IMR-90 (cell line): ENCODE data around the gene B2M. TPM values are rescaled to one million over a fixed set of nuclear protein-coding genes. Genes with fewer than 3 reads are reported as not detected.

ENCODE experiments used
- ATAC-seq: fragments of 200-7000 bp; cut with Tn5 transposase; 2 replicates; pipeline ENCODE4 v1.9.1; 2020; ENCODE audit warnings: low read depth, mild to moderate bottlenecking, moderate library complexity
- BruUV-seq: library from RNA; stranded (reverse); fragments of 400-500 nt; replicated peaks from 2 replicates; lab custom pipeline; 2021; lab: Mats Ljungman, UMichigan
- CTCF ChIA-PET: fragments of 300-600 bp; formaldehyde crosslinking; extraction: SDS; loops from one replicate; lab custom pipeline; 2021; ENCODE audit warnings: antibody characterized with exemption; lab: Yijun Ruan, JAX
- POLR2A ChIA-PET: fragments of 300-600 bp; sonication (Branson Sonifier 250); formaldehyde crosslinking; loops from one replicate; lab custom pipeline; 2022; ENCODE audit warnings: antibody characterized with exemption; ENCODE audit not compliant: unreplicated experiment; lab: Charles Lee
- DNase-seq: peaks from one replicate; pipeline ENCODE4 v3.0.0; 2013
- H2AFZ ChIP-seq: replicated peaks from 2 replicates; pipeline ENCODE3; 2013; ENCODE audit warnings: low read length, mild to moderate bottlenecking; ENCODE audit not compliant: poor library complexity
- H2AK5ac ChIP-seq: 2 replicates; pipeline ENCODE4 v1.6.1; 2013; ENCODE audit warnings: low read depth, low read length, inconsistent platforms
- H2AK9ac ChIP-seq: replicated peaks from 2 replicates; pipeline ENCODE3; 2013; ENCODE audit warnings: mild to moderate bottlenecking, low read depth, low read length, moderate library complexity; ENCODE audit not compliant: poor library complexity
- H2BK120ac ChIP-seq: 2 replicates; pipeline ENCODE4 v1.6.1; 2013; ENCODE audit warnings: low read depth, low read length, inconsistent platforms
- H2BK15ac ChIP-seq: 3 replicates; pipeline ENCODE4 v1.6.1; 2013; ENCODE audit warnings: low read depth, low read length, inconsistent platforms
- H2BK20ac ChIP-seq: 2 replicates; pipeline ENCODE4 v1.6.1; 2013; ENCODE audit warnings: low read depth, mild to moderate bottlenecking, inconsistent platforms, low read length, moderate library complexity
- H2BK5ac ChIP-seq: 2 replicates; pipeline ENCODE4 v1.6.1; 2013; ENCODE audit warnings: mild to moderate bottlenecking, low read depth, low read length, inconsistent platforms; ENCODE audit not compliant: poor library complexity, severe bottlenecking
- H3K14ac ChIP-seq: replicated peaks from 2 replicates; pipeline ENCODE4 v1.6.1; 2013; ENCODE audit warnings: low read depth, low read length, inconsistent platforms
- H3K18ac ChIP-seq: 2 replicates; pipeline ENCODE4 v1.6.1; 2013; ENCODE audit warnings: low read depth, low read length, control low read depth
- H3K23ac ChIP-seq: 2 replicates; pipeline ENCODE4 v1.6.1; 2013; ENCODE audit warnings: low read depth, low read length, inconsistent platforms
- H3K27ac ChIP-seq: 2 replicates; pipeline ENCODE4 v1.5.1; 2013; ENCODE audit warnings: mild to moderate bottlenecking, control low read depth, low read length; ENCODE audit not compliant: insufficient read depth
- H3K27me3 ChIP-seq: 2 replicates; pipeline ENCODE4 v1.6.1; 2013; ENCODE audit warnings: low read length; ENCODE audit not compliant: control insufficient read depth, insufficient read depth
- H3K36me3 ChIP-seq: 2 replicates; pipeline ENCODE4 v1.6.1; 2013; ENCODE audit warnings: low read length, mixed read lengths; ENCODE audit not compliant: control insufficient read depth, insufficient read depth
- H3K4ac ChIP-seq: 2 replicates; pipeline ENCODE4 v1.6.1; 2013; ENCODE audit warnings: low read depth, low read length, inconsistent platforms
- H3K4me1 ChIP-seq: 2 replicates; pipeline ENCODE4 v1.6.1; 2013; ENCODE audit warnings: low read length, mixed read lengths; ENCODE audit not compliant: control insufficient read depth, insufficient read depth
- H3K4me2 ChIP-seq: 2 replicates; pipeline ENCODE4 v1.6.1; 2013; ENCODE audit warnings: low read depth, mild to moderate bottlenecking, control low read depth, low read length, moderate library complexity
- H3K4me3 ChIP-seq: 2 replicates; pipeline ENCODE4 v1.5.1; 2013; ENCODE audit warnings: low read depth, mild to moderate bottlenecking, control low read depth, low read length, moderate library complexity; ENCODE audit not compliant: insufficient read depth
- H3K56ac ChIP-seq: 2 replicates; pipeline ENCODE4 v1.6.1; 2013; ENCODE audit warnings: low read length, inconsistent platforms; ENCODE audit not compliant: insufficient read depth; ENCODE audit errors: extremely low read depth
- H3K79me1 ChIP-seq, 2 experiments: 2 replicates each; pipeline ENCODE4 v1.6.1; 2013; ENCODE audit warnings: low read length in 2 of 2, inconsistent platforms in 1 of 2, low read depth in 1 of 2
- H3K9ac ChIP-seq: 2 replicates; pipeline ENCODE4 v1.6.1; 2013; ENCODE audit warnings: low read depth, low read length, control low read depth
- H3K9me1 ChIP-seq: 2 replicates; pipeline ENCODE4 v1.6.1; 2013; ENCODE audit warnings: low read length, inconsistent platforms; ENCODE audit not compliant: insufficient read depth
- H3K9me3 ChIP-seq: 2 replicates; pipeline ENCODE4 v1.6.1; 2013; ENCODE audit warnings: low read length; ENCODE audit not compliant: control insufficient read depth, insufficient read depth
- H4K20me1 ChIP-seq: 2 replicates; pipeline ENCODE4 v1.6.1; 2013; ENCODE audit warnings: low read length, inconsistent platforms; ENCODE audit not compliant: insufficient read depth
- H4K5ac ChIP-seq: 2 replicates; pipeline ENCODE4 v1.6.1; 2013; ENCODE audit warnings: mild to moderate bottlenecking, low read depth, low read length, control low read depth
- H4K8ac ChIP-seq, 2 experiments: 2 replicates each; pipeline ENCODE4 v1.6.1; 2013; ENCODE audit warnings: low read depth in 2 of 2, low read length in 2 of 2, control low read depth in 1 of 2, inconsistent platforms in 1 of 2
- H4K91ac ChIP-seq: 2 replicates; pipeline ENCODE4 v1.6.1; 2013; ENCODE audit warnings: low read depth, low read length, inconsistent platforms; ENCODE audit not compliant: insufficient read depth
- BHLHE40 ChIP-seq: fragments of 150-350 bp; IDR thresholded peaks from 2 replicates; pipeline ENCODE4 v1.6.1; 2016; ENCODE audit warnings: mild to moderate bottlenecking, low read depth, low read length
- CEBPB ChIP-seq: IDR thresholded peaks from 2 replicates; pipeline ENCODE4 v1.6.1; 2012; ENCODE audit warnings: low read depth, low read length, improper control_type of control experiment
- CHD1 ChIP-seq: IDR thresholded peaks from 2 replicates; pipeline ENCODE4 v1.6.1; 2012; ENCODE audit warnings: low read depth, low read length, improper control_type of control experiment
- CTCF ChIP-seq: conservative IDR thresholded peaks from 2 replicates; pipeline ENCODE4 v1.5.1; 2012; ENCODE audit warnings: mild to moderate bottlenecking, low read depth, low read length, improper control_type of control experiment
- ELK1 ChIP-seq: fragments of 150-350 bp; IDR thresholded peaks from 2 replicates; pipeline ENCODE4 v1.6.1; 2016; ENCODE audit warnings: low read depth, mild to moderate bottlenecking, low read length, moderate library complexity, borderline replicate concordance
- FOS ChIP-seq: fragments of 150-350 bp; IDR thresholded peaks from 2 replicates; pipeline ENCODE4 v1.6.1; 2016; ENCODE audit warnings: low read depth, low read length
- MAFK ChIP-seq: IDR thresholded peaks from 2 replicates; pipeline ENCODE4 v1.6.1; 2012; ENCODE audit warnings: low read depth, low read length, improper control_type of control experiment
- MAZ ChIP-seq: IDR thresholded peaks from 2 replicates; pipeline ENCODE4 v1.6.1; 2012; ENCODE audit warnings: low read depth, mild to moderate bottlenecking, low read length, improper control_type of control experiment, moderate library complexity, borderline replicate concordance
- MXI1 ChIP-seq: IDR thresholded peaks from 2 replicates; pipeline ENCODE4 v1.6.1; 2012; ENCODE audit warnings: low read depth, mild to moderate bottlenecking, low read length, moderate library complexity, borderline replicate concordance
- NFE2L2 ChIP-seq: fragments of 150-350 bp; IDR thresholded peaks from 2 replicates; pipeline ENCODE4 v1.6.1; 2016; ENCODE audit warnings: low read depth, mild to moderate bottlenecking, low read length
- POLR2A ChIP-seq: IDR thresholded peaks from 2 replicates; pipeline ENCODE4 v1.6.1; 2012; ENCODE audit warnings: mild to moderate bottlenecking, low read depth, low read length
- RFX5 ChIP-seq: IDR thresholded peaks from 2 replicates; pipeline ENCODE4 v1.8.0; 2012; ENCODE audit warnings: low read depth, mild to moderate bottlenecking, low read length, moderate library complexity
- SMC3 ChIP-seq: fragments of 150-350 bp; IDR thresholded peaks from 2 replicates; pipeline ENCODE4 v1.6.1; 2016; ENCODE audit warnings: low read depth, mild to moderate bottlenecking, antibody characterized with exemption, low read length, moderate library complexity
- USF2 ChIP-seq: fragments of 150-350 bp; IDR thresholded peaks from 2 replicates; pipeline ENCODE4 v1.6.1; 2017; ENCODE audit warnings: mild to moderate bottlenecking, antibody characterized with exemption, low read length, low read depth
- WGBS, 2 experiments: methylation state at CpG; one replicate each; pipeline versions ENCODE4 v1.1.5 to v1.1.7; 2013; ENCODE audit warnings: missing lambda C conversion rate in 2 of 2; ENCODE audit not compliant: insufficient read length in 1 of 2; ENCODE audit errors: extremely low coverage in 2 of 2; 5-methylcytosine and 5-hydroxymethylcytosine counted together
- dilution Hi-C: fragments of 300-500 bp; cut with HindIII; formaldehyde crosslinking; loops from one replicate; pipeline ENCODE4 v1.14.3; 2018; ENCODE audit warnings: low sequenced_read_pairs; ENCODE audit not compliant: unreplicated experiment
- in situ Hi-C: fragments of 300-500 bp; cut with MboI; formaldehyde crosslinking; loops from 3 replicates; pipeline ENCODE4 v1.14.3; 2019; ENCODE audit warnings: low sequenced_read_pairs, inconsistent platforms, mixed read lengths
- intact Hi-C: fragments of 100-400 bp; cut with micrococcal nuclease; formaldehyde crosslinking; loops from 2 replicates; pipeline ENCODE4 v1.10.0; 2022
- polyA plus RNA-seq, 3 experiments: library from polyadenylated mRNA; depleted of rRNA; stranded (reverse); fragments of >200 nt; gene quantifications; 2 replicates each; pipeline ENCODE4 v1.2.3, GENCODE V29; 2012; ENCODE audit warnings: low replicate concordance in 1 of 3
- total RNA-seq: library from RNA; depleted of rRNA; stranded (reverse); fragments of >200 nt; gene quantifications from 2 replicates; pipeline ENCODE4 v1.2.3, GENCODE V29; 2012

Gene B2M
- total and polyA plus RNA-seq, 2 of the 4 experiments (the other 2 are of a cell fraction) = 895 to 3,394 TPM

GRCh38 chr15:44670087-44670950, 41.0 kb upstream of the B2M start:
- BruUV-seq = no TSS peak
- in situ Hi-C loops = no loop called here
- DNase-seq (no peak), ATAC-seq (no peak)
- Histone ChIP-seq H3K18ac (no peak overlapping the region), H3K56ac (no peak overlapping the region), H3K27me3 (peaks cover 23% of the 10 kb centered on the region), H2BK20ac (no peak overlapping the region), H3K9me3 (no peaks in the 10 kb centered on the region), H2BK120ac (no peak overlapping the region), H4K91ac (no peak overlapping the region), H3K4me3 (no peak overlapping the region), H2AK5ac (no peak overlapping the region), H3K9ac (no peak overlapping the region), H2AK9ac (no peak overlapping the region), H3K4ac (no peak overlapping the region), H3K4me2 (no peak overlapping the region), H4K5ac (no peak overlapping the region), H2AFZ (no peak overlapping the region), H2BK15ac (no peak overlapping the region), H3K14ac (no peak overlapping the region), H3K23ac (no peak overlapping the region), H3K27ac (no peak overlapping the region), H4K8ac (no peak overlapping the region), H2BK5ac (no peak overlapping the region), H3K4me1 (no peaks in the 10 kb centered on the region), H3K9me1 (0 out of 2 replicates have a peak, but pooled peaks cover 3% of the 10 kb centered on the region), H3K36me3 (no peaks in the 10 kb centered on the region), H3K79me1 (no peaks in the 10 kb centered on the region), H4K20me1 (no peaks in the 10 kb centered on the region)
- no CpG with 5 or more reads among the region's 6 CpGs for WGBS, 2 experiments
- dilution Hi-C loops = no loop called here
- ChIA-PET CTCF (interaction anchor here (1.1 kb wide), 1 partner anchor 68 kb away, joined by 3 read pairs; no protein-coding TSS in a partner anchor), POLR2A (interaction anchor here (0.6 kb wide), 1 partner anchor 13 kb away, joined by 8 read pairs; no protein-coding TSS in a partner anchor)
- intact Hi-C loops = no loop called here
- TF ChIP-seq RFX5 = no peak
- no peak for TF ChIP-seq MAFK
- no peak for TF ChIP-seq USF2
- TF ChIP-seq MAZ = no peak
- no peak for TF ChIP-seq CEBPB
- TF ChIP-seq FOS = no peak
- no peak for TF ChIP-seq CTCF
- TF ChIP-seq SMC3 = no peak
- TF ChIP-seq ELK1 = no peak
- TF ChIP-seq MXI1 = no peak
- no peak for TF ChIP-seq CHD1
- TF ChIP-seq POLR2A = no peak
- TF ChIP-seq NFE2L2 = no peak
- no peak for TF ChIP-seq BHLHE40
